RPMI7951 (cell line): ENCODE results near the gene TTLL4. TPM values are rescaled to one million over a fixed set of nuclear protein-coding genes. Genes with fewer than 3 reads are reported as not detected.
A peak's percentile ranks its signal among the peaks of the same experiment; 100 is the strongest.
"Not testable (repeated sequence)": the region's sequence is repeated elsewhere in the genome, so short reads cannot be mapped to it uniquely, and the experiment has no call there.

Source experiments
- DNase-seq: peaks from one replicate; pipeline ENCODE4 v3.0.0-alpha.2; 2012; ENCODE audit warnings: low read depth
- total RNA-seq: library from RNA; depleted of rRNA; stranded (reverse); fragments of >200 nt; shearing (Covaris generic); gene quantifications from 2 replicates; pipeline ENCODE4 v1.2.3, GENCODE V29; 2014

Gene TTLL4
- total RNA-seq, 1 experiment from 2014 or later = 28.7 TPM

DNA sequence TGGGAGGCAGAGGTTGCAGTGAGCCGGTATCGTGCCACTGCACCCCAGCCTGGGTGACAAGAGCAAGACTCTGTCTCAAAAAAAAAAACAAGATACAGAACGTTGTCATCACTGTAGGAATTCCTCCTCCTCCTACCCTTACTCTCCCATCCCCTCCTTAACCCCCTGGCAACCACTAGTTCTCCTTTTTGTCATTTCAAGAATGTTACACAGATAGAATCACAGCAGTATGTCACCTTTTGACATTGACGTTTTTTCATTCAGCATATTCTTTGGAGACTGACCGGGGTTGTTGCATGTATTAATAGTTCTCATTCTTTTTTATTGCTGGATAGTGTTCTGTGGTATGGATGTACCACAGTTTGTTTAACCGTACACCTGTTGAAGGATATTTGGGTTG lies 32.4 kb downstream of the TTLL4 start:
- no peak for DNase-seq

DNA sequence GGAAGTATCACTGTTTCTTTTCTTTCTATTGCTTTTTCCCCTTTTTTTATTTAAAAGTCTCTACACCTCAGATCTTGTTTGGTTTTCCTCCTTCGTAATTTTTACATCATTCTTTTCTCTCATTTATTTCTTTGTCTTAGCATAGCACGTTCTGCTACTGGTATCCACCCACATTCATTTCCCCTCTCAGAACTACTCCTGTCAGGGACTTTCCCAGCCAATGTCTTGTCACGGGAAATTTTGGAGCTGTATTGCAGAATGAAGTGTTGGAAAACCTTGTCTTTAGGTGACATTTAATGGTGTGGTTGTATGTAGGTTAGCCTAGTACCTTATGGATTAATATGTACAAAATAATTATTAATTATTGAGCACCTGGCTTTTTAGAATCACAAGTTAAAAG lies 34.0 kb downstream of the TTLL4 start:
- DNase-seq = peak; percentile 40

DNA sequence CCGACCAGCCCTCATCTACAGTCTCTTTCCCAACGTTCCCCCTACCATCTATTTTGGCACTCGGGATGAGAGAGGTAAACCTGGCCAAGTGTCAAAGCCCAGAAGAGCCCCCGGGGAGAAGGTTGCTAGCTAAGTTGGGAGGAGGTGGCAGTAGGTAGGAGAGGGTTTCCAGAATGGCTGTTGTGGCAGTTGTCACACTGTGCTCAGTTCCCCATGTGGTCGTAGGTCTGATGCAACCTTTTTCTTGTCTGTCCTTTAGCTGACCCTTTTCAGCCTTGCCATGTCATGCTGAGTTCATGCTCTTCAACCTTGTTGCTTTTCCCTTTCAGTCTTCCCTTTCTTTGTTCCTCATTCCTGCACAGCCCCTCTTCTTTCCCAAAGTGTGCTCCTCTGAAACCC lies 34.5 kb downstream of the TTLL4 start:
- peak; percentile 66 for DNase-seq

DNA sequence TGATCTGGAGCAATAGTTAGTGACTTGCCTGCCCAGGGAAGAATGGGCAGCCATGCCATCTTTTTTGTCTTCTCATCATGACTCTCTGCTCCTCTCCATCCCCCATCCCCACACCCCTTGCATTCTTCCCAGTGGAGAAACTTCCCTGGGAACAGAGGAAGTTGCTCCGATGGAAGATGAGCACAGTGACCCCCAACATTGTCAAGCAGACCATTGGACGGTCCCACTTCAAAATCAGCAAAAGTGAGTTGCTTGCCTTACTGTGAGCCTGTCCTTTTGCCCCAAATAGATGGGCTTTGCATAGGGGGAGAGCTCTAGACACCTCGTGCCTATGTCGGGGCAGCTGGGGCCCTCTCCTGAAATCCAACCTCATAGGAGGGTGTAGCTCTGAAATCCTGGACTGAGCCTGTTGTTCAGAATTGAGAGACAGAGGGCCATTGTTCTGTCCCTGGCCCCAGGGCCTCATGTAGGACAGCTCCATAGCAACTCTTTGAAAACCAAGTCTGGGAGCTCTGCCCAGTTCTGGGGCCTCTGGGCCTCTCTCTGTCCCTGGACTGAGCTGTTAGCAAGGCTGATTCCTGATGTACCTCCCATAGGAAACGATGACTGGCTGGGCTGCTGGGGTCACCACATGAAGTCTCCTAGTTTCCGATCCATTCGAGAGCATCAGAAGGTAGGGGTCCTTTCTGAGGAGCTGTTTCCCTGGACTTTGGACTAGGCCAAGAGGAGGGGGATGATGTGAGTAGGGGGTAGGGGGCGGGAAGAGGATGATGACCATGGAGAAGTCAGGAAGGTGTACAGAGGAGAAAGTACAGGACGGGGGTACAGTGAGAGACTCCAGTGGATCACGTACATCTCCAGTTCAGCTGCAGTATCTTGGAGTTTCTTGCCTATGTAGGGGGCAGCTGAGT lies 35.2 kb downstream of the TTLL4 start:
- peak; percentile 98 for DNase-seq

DNA sequence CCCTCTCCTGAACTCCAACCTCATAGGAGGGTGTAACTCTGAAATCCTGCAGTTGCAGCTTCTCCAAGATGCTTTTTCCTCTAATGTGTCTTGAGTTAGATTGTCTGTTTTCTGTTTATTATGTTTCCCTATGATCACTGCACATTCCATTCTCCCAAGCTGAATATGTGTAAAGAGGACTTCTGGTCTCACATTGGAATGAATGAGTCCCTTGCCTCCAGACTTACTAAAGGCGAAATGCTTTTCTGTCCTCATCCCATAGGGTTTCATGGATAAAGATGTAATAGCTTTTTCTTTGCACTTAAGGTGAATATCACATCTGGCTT lies 35.8 kb downstream of the TTLL4 start:
- no peak for DNase-seq

DNA sequence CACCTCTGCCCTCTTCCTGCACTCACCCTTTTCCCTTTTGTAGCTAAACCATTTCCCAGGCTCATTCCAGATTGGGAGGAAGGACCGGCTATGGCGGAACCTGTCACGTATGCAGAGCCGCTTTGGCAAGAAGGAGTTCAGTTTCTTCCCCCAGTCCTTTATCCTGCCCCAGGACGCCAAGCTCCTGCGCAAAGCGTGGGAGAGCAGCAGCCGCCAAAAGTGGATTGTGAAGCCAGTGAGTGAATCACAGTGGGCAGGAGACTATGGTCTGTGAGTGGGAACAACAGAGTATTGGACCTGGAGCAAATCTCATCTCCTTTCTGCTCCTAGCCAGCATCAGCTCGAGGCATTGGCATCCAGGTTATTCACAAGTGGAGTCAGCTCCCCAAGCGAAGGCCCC lies 36.3 kb downstream of the TTLL4 start:
- no peak for DNase-seq

DNA sequence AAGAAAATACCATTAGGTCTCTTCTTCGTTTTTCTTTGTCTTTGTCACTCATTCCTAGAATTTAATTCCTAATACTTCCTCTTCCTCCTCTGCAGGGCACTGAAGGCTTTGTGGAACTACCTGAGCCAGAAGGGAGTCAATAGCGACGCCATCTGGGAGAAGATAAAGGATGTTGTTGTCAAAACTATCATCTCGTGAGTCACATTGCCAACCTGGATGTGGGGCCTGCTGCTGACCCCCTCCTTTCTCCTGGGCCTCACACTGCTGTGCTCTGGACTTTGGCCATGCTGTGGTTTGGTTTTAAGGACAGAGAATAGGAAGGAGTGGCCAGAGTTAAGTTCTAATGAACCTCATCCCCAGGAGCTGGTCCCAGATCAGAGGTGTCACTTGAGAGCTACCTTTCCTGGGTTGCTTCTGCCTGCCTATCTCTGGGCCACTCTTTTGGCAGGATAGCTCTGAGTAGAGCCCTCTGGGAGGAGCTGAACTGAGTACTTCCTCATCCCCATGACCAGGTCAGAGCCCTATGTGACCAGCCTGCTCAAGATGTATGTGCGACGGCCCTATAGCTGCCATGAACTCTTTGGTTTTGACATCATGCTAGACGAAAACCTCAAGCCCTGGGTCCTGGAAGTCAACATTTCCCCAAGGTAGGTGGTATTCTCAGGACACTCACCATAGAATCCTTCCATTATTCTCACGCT lies 38.3 kb downstream of the TTLL4 start:
- DNase-seq = no peak

DNA sequence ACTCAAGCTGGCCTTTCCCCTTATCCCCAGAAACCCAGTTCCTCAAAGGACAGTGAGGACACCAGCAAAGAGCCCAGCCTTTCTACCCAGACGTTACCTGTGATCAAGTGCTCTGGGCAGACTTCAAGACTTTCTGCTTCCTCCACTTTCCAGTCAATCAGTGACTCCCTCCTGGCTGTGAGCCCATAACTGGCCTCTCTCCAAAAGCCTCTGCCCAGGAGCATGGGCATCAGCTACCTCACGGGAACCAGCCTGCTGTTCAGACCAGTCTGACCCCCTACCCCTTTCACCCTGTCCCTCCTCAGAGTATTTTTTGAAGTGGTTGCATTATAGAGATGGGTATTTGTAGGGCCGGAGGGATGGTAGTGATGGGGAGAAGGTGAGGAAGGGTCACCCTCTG lies 43.6 kb downstream of the TTLL4 start:
- DNase-seq = no peak

DNA sequence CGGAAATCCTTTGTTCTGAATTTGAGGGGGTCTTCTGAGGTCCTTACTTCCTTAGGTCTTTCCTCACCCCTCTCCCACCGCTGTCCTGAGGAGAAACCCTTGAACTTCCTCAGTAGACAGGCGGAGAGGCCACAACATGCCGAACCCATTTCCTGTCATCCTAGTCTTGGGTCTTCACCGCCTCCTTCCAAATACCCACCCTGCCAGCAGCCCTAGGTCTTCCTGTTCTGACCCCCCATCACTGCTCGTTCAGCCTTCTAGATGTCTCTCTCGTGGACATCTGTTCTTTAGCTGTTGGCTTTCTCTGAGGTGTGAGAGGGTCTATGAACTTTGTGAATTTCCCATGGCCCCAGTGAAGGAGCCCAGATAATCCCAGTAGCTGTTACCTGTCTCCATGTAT lies 44.1 kb downstream of the TTLL4 start:
- no peak for DNase-seq

DNA sequence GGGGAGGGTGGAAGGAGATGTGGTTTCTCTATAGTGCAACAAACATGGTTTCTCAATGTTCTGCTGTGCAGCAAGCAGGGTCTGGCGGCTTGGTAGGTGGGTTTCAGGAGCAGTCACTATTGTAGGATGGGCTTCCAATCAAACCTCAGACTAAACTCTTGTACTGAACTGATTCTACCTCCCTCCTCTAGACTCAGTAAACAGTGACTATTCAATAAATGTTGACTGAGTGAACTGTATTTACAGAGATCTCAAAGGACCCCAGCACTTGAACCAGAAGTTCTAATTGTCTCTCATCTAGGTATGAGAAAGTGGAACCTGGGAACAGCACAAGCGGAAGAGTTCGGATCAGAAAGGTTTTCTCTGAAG lies 44.5 kb downstream of the TTLL4 start:
- DNase-seq = no peak

DNA sequence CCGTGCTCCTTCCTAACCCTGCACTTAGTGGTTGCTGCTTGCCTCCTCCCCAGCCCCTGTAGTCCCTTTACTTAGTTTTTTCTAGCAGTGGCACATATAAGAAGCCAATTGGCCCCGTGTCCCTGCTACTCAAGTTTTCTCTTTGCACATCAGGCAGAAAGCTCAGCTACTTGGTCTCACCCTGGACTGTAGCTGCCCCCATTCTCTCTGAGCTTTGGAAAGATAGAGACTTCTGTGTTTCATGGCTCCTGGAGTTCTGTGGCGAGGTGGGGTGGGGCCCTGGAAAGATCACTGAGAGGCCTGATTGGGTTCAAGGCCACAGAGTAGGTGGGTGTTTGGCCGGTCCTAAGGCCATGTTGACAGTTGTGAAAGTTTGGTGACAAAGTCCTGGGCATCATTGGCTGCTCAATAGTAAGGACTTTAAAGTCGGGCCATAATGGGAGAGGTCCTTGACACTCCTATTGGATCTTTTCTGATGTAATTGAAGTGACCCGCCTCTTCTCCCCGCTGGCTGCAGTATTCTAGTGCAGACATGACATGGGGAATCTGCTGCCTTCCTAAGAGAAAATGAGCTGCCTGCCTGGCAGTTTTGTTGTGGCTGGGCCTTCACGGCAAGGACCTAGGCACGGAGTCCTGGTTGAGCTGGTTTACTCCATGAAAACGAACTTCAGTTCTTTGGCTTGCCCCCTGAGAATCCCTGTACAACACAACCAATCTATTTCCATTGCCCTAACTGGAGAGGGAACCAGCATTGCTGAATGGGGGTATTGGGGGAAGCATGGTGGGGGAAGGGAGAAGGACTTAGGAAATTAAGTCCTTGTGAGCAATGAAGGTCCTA lies 45.2 kb downstream of the TTLL4 start:
- DNase-seq = no peak

DNA sequence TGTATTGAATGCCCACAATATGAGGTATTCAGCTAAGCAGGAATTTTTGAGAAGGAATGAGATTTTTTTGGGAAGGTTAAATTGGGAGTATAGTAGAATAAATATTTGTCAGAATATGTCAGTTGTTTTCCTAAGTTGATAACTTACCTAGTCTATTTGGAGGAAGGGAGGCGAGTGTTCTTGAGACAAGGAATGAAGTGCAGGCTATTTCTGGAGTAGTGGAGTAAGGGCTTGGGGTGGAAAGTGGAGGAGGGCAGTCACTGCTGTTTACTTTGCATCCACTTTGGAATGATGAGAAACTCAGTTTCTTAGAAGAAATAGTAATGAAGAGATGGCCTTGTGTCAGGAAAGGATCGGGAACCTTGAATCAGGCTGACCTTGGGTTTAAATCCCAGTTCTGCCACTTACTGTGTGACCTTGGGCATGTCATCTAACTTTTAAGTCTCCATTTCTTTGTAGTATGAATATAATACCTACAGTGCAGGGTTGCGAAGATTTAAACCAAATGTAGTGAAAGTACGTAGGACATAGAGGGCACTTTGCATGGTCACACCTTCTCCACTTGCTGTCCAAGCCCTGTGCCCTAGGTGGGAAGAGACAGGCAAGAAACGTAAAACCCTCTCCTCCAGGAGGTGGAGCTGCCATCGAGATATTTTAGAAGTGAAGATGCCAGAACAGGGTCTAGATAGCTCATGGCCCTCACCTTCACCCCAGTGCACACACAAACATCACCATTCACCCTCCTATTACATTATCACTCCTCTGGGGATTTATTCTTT lies 46.2 kb downstream of the TTLL4 start:
- no peak for DNase-seq

DNA sequence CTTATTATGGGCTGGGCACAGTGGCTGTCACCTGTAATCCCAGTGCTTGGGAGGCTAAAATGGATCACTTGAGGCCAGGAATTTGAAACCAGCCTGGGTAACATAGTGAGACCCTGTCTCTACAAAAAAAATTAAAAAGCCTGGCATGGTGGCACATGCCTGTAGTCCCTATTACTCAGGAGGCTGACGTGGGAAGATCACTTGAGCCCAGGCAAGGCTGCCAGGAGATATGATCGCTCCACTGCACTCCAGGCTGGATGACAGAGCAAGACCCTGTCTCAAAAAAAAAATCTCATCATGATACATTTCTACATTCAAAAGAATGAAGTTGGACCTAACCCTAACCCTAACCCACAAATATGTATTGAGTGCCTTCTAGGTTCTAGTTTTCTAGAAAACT lies 51.2 kb downstream of the TTLL4 start:
- no peak for DNase-seq

DNA sequence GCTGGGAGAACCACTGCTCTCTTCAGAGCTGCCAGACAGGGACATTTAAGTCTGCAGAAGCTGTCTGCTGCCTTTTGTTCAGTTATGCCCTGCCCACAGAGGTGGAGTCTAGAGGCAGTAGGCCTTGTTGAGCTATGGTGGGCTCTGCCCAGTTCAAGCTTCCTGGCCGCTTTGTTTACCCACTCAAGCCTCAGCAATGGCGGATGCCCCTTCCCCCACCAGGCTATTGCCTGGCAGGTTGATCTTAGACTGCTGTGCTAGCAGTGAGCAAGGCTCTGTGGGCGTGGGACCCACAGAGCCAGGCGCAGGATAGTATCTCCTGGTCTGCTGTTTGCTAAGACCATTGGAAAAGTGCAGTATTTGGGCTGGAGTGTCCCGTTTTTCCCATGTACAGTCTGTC lies 62.1 kb downstream of the TTLL4 start:
- not testable (repeated sequence) for DNase-seq

DNA sequence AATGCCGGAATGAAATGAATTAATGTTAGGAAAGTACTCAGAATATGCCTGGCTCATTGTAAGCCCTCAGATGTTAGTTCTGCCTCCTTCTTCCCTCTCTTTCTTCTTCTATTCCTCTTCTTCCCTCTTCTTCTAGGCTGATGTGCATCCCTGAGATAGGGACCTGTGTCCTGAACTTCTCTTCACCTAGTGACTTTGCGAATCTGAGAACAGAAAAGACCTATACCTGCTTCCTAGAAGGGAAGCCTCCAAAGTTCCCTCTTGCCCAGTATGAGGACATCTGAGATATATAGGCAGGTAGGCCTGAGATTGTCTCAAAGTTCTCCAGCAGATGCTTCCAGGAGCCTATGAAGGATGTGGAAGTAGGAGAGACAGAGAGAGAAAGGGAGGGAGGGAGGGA lies 63.2 kb downstream of the TTLL4 start:
- DNase-seq = no peak

DNA sequence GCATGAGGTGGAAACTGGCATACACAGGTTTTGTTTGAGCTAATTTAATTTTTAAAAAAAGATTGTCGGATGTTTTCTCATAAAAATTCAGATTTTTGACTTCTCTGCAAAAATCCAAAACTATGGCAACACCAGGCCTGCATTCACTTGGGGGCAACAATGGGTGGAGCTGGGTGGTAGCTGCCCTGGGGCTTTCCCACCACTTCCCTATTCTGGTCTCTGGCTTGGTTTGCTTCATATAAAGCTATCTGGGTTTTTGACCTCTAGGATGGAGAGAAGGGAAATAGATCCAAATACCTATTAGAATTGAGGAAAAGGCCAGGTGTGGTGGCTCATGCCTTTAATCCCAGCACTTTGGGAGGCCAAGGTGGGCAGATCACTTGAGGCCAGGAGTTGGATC lies 65.9 kb downstream of the TTLL4 start:
- DNase-seq = no peak

DNA sequence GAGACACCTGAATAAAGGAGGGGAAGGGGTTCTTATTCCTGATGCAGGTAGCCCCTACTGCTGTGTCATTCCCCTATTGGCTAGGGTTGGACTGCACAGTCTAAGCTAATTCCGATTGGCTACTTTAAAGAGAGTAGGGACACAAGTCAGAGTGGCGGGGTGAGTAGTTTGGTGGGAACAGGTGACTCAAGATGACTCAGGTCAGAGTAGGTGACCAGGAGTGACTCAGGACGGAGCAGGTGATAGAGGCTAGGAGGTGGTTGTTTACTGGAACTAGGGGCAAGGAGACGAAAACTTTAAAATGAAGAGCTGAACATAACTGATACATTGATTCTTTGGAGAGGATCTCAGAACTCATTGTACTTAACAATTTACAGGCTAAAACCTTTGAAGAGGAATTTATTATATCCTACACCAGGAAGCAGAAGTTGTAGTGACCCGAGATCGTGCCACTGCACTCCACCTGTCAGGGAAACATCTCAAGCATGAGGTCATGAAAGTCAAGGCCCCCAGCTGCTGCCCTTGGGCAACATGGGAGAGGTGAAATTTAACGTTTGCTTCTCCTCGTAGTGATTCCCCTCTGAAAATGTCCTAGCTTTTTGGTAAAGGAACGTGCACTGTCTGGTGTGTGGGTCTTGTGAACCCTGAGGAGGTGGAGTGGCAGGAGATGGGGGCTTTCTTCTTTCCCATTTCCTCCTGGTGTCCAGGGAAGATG lies 66.8 kb downstream of the TTLL4 start:
- no peak for DNase-seq

DNA sequence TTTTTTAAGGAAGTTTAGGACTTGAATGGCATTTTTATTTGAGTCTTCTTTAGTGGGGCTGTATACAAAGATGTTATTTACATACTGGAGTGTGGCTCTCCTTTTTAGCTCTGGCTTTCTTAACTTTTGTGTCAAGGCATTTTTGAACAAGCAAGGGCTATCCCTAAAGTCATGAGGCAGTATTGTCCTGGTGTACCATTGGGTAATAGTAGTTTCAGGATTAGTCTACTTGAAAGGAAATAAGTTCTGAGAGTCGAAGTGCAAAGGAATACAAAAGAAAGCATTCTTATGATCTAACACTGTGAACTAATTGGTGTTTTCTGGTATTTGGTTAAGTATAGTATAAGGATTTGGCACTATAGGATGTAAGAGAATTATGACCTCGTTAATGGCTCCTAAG lies 69.4 kb downstream of the TTLL4 start:
- DNase-seq = no peak

DNA sequence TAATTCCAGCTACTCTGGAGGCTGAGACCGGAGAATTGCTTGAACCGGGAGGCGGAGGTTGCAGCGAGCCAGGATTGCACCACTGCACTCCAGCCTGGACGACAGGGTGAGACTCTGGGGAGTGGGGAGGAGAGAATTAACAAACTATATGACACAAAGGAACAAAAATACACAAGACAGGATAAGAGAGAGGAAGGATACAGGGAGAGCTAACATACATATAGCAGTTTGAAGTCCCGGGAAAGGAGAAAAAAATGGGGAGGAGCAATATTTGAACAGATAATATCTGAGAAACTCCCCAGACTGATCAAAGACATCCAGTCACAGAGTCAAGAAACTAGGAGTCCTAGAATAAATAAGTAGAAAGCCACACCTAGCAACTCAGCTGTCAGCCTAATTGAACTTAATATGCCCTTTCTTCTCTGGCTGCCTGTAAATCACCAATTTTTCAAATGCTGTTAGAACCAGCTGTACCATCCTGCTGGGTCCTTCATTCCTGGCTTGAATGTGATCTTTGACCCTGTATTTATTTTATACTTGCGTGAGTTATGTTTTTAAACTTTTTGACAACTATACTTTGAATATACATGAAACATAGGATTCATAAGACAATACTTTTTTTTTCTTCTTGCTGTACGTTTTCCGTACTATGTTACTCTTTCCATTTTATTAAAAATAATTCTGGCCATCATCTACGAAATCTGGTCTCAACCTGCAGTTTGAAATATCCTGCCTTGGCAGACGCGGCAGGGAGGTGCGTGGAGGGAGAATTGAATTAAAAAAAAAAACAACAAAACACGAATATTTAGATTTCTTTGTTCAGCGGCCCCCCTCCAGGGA lies 70.4 kb downstream of the TTLL4 start:
- DNase-seq = peak; percentile 37
